ENCODE data around the gene VWA5B1. TPM values are rescaled to one million over a fixed set of nuclear protein-coding genes. Genes with fewer than 3 reads are reported as not detected.
"Not testable (repeated sequence)": the region's sequence is repeated elsewhere in the genome, so short reads cannot be mapped to it uniquely, and the experiment has no call there.

VWA5B1 gene
- total RNA-seq, 4 donors from 2014 or later = 0.12 TPM; not detected in 3

DNA sequence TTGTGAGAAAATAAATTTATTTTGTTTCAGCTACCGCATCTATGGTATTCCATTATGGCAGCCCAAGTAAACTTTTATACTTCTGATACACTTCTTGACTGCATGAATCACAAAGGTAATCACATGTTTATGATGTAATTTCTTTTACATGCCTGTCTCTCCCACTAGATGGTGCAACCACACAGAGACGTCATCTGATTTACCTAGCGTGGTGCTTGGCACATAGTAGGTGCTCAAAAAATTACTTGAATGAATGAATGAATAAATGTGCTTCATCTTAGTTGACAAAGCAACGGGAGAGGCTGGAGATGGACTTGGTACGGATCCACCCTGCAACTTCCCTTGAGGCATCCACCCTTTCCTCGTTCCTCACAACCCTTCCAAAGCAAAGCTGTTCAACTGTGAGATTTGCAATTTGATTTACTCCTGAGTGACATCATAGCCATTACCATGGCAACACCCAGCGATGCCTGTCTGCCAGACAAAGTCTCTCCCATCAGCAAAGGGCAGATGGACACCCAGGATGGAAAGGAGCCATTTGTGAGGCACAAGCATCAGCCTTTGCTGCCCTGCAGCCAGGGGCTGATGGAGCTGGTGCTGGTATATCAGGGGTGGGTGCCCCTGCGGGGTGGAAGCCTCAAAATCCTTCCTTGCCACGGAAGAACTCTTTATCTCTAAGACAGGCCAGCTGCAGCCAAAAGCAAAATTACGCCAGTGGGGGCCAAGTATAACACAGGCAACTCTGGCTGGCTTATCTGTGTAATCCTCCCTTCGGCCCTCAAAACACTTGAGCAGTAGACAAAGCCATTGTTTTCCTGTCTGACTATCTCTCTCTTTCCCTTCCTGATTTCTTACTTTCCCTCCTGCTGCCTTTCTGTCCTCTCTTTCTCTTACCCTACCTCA is 18.9 kb upstream of the VWA5B1 start:
- Histone ChIP-seq H3K27me3 (peaks cover 43% of the 10 kb centered on the region), H3K27ac (no peak overlapping the region), H3K36me3 (no peaks in the 10 kb centered on the region), H3K4me3 (no peak overlapping the region), H3K4me1 (no peaks in the 10 kb centered on the region), H3K9me3 (no peaks in the 10 kb centered on the region)
- 57 to 71% methylated on average over 4 to 10 of the region's 11 CpGs for WGBS, 2 donors (ENCODE audit: low coverage in 1 of 2)
- TF ChIP-seq EP300 (IDR thresholded peaks at IDR 0.05) (no peak), POLR2AphosphoS5 (IDR thresholded peaks at IDR 0.05) (no peak), CTCF (IDR thresholded peaks at IDR 0.05) (no peak), POLR2A (IDR thresholded peaks at IDR 0.05) (no peak)
- no peak for ATAC-seq

DNA sequence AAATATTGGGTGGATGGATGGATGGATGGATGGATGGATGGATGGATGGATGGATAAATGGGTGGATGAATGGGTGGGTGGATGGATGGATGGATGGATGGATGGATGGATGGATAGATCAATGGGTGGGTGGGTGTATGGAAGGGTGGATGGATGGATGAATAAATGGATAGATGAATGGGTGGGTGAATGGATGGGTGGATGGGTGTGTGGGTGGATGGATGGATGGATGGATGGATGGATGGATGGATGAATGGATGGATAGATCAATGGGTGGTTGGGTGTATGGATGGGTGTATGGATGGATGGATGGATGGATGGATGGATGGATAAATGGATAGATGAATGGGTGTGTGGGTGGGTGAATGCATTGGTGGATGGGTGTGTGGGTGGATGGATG is 17.0 kb upstream of the VWA5B1 start:
- not testable (repeated sequence) for H3K9me3 ChIP-seq, H3K4me3 ChIP-seq, H3K27ac ChIP-seq, H3K4me1 ChIP-seq, H3K36me3 ChIP-seq, ATAC-seq
- H3K27me3 ChIP-seq = peaks cover 43% of the 10 kb centered on the region

DNA sequence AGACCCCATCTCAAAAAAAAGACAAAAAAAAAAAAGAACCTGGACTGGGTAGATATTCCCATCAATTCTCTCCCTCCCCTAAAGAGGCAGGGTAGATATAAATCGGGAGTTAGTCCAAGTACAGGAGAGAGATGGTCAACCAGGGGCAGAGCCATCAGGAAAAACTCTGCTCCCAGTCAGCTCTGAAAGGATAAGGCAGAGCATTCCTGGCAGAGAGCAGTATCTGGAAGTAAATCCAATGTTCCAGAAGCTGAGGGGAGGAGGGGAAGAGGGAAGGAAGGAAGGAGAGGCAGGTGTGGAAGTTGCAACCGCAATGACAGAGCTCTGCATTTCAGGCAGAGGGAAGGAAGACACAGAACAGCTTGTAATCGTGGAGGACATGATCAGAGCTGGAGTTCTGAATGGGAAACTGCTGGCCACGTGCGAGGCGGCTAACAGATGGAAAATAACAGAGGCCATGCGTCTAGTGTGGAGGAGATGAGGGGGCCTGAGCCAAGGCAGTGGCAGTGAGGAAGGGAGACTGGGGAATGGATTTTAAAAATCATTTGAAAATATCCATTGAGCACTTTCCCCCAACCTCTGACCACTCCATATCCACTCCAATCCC is 15.3 kb upstream of the VWA5B1 start:
- H3K27me3 ChIP-seq = peaks cover 43% of the 10 kb centered on the region
- H3K4me3 ChIP-seq = no peak overlapping the region
- no peaks in the 10 kb centered on the region for H3K9me3 ChIP-seq
- no peak for ATAC-seq
- no peak overlapping the region for H3K27ac ChIP-seq
- no peaks in the 10 kb centered on the region for H3K4me1 ChIP-seq
- WGBS, 2 donors (ENCODE audit: low coverage in 1 of 2) = 20 to 25% methylated on average over 6 of the region's 7 CpGs
- no peaks in the 10 kb centered on the region for H3K36me3 ChIP-seq
- TF ChIP-seq POLR2AphosphoS5 (IDR thresholded peaks at IDR 0.05) = no peak
- no peak for TF ChIP-seq POLR2A (IDR thresholded peaks at IDR 0.05)
- no peak for TF ChIP-seq EP300 (IDR thresholded peaks at IDR 0.05)
- no peak for TF ChIP-seq CTCF (IDR thresholded peaks at IDR 0.05)

DNA sequence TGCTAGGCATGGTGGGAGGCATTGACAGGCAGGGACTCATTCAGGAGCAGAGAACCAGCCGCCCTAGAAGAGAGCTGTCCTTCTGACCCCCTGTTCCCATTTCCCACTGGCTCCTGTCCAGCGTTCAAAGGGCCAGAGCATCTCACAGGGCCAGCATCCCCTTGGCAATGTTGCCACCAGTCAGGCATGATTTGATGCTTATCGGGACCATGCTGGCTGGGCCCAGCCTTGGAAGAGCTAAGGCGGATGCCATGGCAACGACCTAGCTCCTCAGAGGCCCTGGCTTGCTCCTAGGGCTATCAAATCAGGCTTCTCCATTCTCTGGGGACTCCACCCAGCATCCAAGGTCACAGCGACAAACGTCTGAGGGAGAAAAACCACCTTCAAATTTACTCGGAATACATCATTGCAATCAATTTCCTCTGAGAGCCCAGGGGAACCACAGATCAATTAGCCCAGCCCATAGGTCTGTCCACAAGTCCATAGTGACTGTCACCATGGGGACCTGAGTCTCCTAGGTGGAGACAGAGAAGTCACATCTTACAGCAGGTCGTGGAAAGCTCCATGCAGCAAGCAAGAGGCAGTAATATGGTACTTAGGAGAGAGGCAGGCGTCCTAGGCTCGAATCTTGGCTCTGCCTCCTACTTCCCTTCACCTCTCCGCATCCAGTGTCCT is 14.1 kb upstream of the VWA5B1 start:
- 88% methylated on average over 2 to 3 of the region's 12 CpGs for WGBS, 2 donors (ENCODE audit: low coverage in 1 of 2)
- Histone ChIP-seq H3K36me3 (no peaks in the 10 kb centered on the region), H3K27ac (no peak overlapping the region), H3K9me3 (no peaks in the 10 kb centered on the region), H3K27me3 (peaks cover 37% of the 10 kb centered on the region), H3K4me3 (no peak overlapping the region), H3K4me1 (no peaks in the 10 kb centered on the region)
- TF ChIP-seq CTCF (IDR thresholded peaks at IDR 0.05) = no peak
- TF ChIP-seq POLR2A (IDR thresholded peaks at IDR 0.05) = no peak
- no peak for TF ChIP-seq POLR2AphosphoS5 (IDR thresholded peaks at IDR 0.05)
- no peak for TF ChIP-seq EP300 (IDR thresholded peaks at IDR 0.05)
- no peak for ATAC-seq

- no peak for ATAC-seq
- Histone ChIP-seq H3K27ac (no peak overlapping the region), H3K4me3 (no peak overlapping the region), H3K9me3 (no peaks in the 10 kb centered on the region), H3K36me3 (no peaks in the 10 kb centered on the region), H3K27me3 (peaks cover 40% of the 10 kb centered on the region), H3K4me1 (no peaks in the 10 kb centered on the region)
- TF ChIP-seq CTCF (IDR thresholded peaks at IDR 0.05) (no peak), EP300 (IDR thresholded peaks at IDR 0.05) (no peak), POLR2AphosphoS5 (IDR thresholded peaks at IDR 0.05) (no peak), POLR2A (IDR thresholded peaks at IDR 0.05) (no peak)
- 37 to 80% methylated on average over 1 to 2 of the region's 4 CpGs for WGBS, 2 donors (ENCODE audit: low coverage in 1 of 2)
Observed at GRCh38 chr1:20278692-20279130, 12.0 kb upstream of the VWA5B1 start.

All from gastroesophageal sphincter (tissue), 4 donors.